Activated CD8-positive, alpha-beta memory T cell treated with anti-CD3 and anti-CD28 coated beads, Interleukin-2, amount 50 U/mL, for 4 hours (primary cell): ENCODE data around the gene DCBLD2.
"Not testable (repeated sequence)": the region's sequence is repeated elsewhere in the genome, so short reads cannot be mapped to it uniquely, and the experiment has no call there.

ENCODE experiments used
- DNase-seq: peaks from one replicate; pipeline ENCODE4 v3.0.0-alpha.2; 2020

The DCBLD2 gene

GRCh38 chr3:98890965-98891910 is 10.3 kb downstream of the DCBLD2 start:
- DNase-seq = no peak

- DNase-seq = no peak
These were observed 11.2 kb downstream of the DCBLD2 start for GRCh38 chr3:98890181-98890835.

GRCh38 chr3:98887684-98888083 is 13.8 kb downstream of the DCBLD2 start:
- DNase-seq = no peak

GRCh38 chr3:98886525-98886924 is 15.0 kb downstream of the DCBLD2 start:
- DNase-seq = no peak

GRCh38 chr3:98885851-98886250 is 15.6 kb downstream of the DCBLD2 start:
- no peak for DNase-seq

GRCh38 chr3:98884675-98885371 is 16.7 kb downstream of the DCBLD2 start:
- no peak for DNase-seq

GRCh38 chr3:98882614-98883333 is 18.7 kb downstream of the DCBLD2 start:
- DNase-seq = not testable (repeated sequence)

GRCh38 chr3:98877132-98877531 is 24.4 kb downstream of the DCBLD2 start:
- DNase-seq = no peak

GRCh38 chr3:98875535-98875934 is 26.0 kb downstream of the DCBLD2 start:
- no peak for DNase-seq

- DNase-seq = no peak
These were observed 26.8 kb downstream of the DCBLD2 start for GRCh38 chr3:98874602-98875249.

- DNase-seq = no peak
These were observed 32.1 kb downstream of the DCBLD2 start for GRCh38 chr3:98869391-98869790.

- DNase-seq = not testable (repeated sequence)
These were observed 43.5 kb downstream of the DCBLD2 start for GRCh38 chr3:98857971-98858370.

- DNase-seq = not testable (repeated sequence)
These were observed 44.2 kb downstream of the DCBLD2 start for GRCh38 chr3:98857258-98857657.

GRCh38 chr3:98856724-98857123 is 44.8 kb downstream of the DCBLD2 start:
- no peak for DNase-seq

- no peak for DNase-seq
These were observed 45.6 kb downstream of the DCBLD2 start for GRCh38 chr3:98855806-98856400.

GRCh38 chr3:98848108-98848507 is 53.4 kb downstream of the DCBLD2 start:
- DNase-seq = no peak

- no peak for DNase-seq
These were observed 55.4 kb downstream of the DCBLD2 start for GRCh38 chr3:98846101-98846500.

GRCh38 chr3:98843266-98843959 is 58.1 kb downstream of the DCBLD2 start:
- no peak for DNase-seq

- DNase-seq = no peak
These were observed 61.6 kb downstream of the DCBLD2 start for GRCh38 chr3:98839846-98840245.

- DNase-seq = not testable (repeated sequence)
These were observed 70.4 kb downstream of the DCBLD2 start for GRCh38 chr3:98831060-98831459.

- no peak for DNase-seq
These were observed 72.2 kb downstream of the DCBLD2 start for GRCh38 chr3:98829246-98829832.
